ENCODE results near the gene NR6A1.

GRCh38 chr9:124580186-124580585, 190.9 kb downstream of the NR6A1 start:
- TF ChIP-seq POLR2A (IDR thresholded peaks at IDR 0.05) (no peak), CTCF (IDR thresholded peaks at IDR 0.05) (no peak)
